Measurements from ENCODE around the gene ABCD3.

DNA sequence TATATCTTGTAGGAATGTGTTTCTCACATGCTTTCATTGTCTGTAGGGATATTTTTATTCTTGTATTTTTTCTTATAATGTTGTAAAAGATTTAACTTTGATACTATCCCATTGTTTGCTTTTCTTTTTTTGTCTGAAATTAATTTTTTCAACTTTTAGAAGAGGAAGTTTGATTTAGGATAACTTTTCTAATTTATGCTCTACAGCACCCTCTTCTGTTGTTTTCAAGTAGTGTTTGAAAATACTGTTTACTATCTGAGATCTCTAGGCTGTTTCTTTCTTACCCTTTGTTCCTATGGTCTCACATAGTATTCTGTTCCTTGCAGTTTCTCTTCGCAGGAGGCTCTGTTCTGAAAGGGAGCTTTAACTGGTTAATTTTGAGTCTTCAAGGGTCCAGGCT lies 21.9 kb downstream of the ABCD3 start:
- TF ChIP-seq POLR2A (IDR thresholded peaks at IDR 0.05; ENCODE audit: low read depth, low read length): no peak
- TF ChIP-seq, protein P1, sequence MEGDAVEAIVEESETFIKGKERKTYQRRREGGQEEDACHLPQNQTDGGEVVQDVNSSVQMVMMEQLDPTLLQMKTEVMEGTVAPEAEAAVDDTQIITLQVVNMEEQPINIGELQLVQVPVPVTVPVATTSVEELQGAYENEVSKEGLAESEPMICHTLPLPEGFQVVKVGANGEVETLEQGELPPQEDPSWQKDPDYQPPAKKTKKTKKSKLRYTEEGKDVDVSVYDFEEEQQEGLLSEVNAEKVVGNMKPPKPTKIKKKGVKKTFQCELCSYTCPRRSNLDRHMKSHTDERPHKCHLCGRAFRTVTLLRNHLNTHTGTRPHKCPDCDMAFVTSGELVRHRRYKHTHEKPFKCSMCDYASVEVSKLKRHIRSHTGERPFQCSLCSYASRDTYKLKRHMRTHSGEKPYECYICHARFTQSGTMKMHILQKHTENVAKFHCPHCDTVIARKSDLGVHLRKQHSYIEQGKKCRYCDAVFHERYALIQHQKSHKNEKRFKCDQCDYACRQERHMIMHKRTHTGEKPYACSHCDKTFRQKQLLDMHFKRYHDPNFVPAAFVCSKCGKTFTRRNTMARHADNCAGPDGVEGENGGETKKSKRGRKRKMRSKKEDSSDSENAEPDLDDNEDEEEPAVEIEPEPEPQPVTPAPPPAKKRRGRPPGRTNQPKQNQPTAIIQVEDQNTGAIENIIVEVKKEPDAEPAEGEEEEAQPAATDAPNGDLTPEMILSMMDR (conservative IDR thresholded peaks at IDR 0.05; ENCODE audit: low read depth, low read length): no peak
- TF ChIP-seq, protein P2, sequence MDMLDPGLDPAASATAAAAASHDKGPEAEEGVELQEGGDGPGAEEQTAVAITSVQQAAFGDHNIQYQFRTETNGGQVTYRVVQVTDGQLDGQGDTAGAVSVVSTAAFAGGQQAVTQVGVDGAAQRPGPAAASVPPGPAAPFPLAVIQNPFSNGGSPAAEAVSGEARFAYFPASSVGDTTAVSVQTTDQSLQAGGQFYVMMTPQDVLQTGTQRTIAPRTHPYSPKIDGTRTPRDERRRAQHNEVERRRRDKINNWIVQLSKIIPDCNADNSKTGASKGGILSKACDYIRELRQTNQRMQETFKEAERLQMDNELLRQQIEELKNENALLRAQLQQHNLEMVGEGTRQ (IDR thresholded peaks at IDR 0.05; ENCODE audit: low read depth, low read length): no peak
- no peak for TF ChIP-seq CEBPB (IDR thresholded peaks at IDR 0.05; ENCODE audit: low read depth, low read length)
- TF ChIP-seq CHD1 (IDR thresholded peaks at IDR 0.05; ENCODE audit: low read depth, low read length): no peak
- TF ChIP-seq NFE2L2 (IDR thresholded peaks at IDR 0.05; ENCODE audit: low read depth, low read length): no peak
- TF ChIP-seq MAZ (IDR thresholded peaks at IDR 0.05; ENCODE audit: borderline replicate concordance, low read depth, low read length): no peak
